GM18498 (cell line): ENCODE measurements around the gene MILR1.
"Not testable (repeated sequence)": the region's sequence is repeated elsewhere in the genome, so short reads cannot be mapped to it uniquely, and the experiment has no call there.

ENCODE experiments used
- ATAC-seq: cut with Tn5 transposase; IDR thresholded peaks from one replicate; pipeline ENCODE4 v1.9.1; 2021; ENCODE audit warnings: mild to moderate bottlenecking, moderate library complexity; ENCODE audit not compliant: unreplicated experiment

MILR1 gene

GRCh38 chr17:64470625-64471024 lies 21.7 kb downstream of the MILR1 start:
- no peak for ATAC-seq

DNA sequence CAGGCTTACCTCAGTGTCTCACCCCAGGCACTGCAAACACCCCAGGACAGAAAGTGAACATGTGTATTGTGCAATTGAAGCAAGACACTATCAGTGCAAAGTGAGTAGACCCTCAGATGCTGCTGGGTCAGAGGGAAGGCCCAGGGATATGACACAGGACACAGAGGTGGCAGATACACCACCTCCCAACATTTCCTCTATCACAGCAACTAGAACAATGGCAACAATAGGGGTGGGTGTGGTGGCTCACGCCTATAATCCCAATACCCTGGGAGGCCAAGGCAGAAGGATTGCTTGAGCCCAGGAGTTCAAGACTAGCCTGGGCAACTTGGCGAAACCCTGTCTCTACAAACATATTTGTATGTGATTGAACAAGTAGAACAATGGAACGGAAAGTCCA lies 22.5 kb downstream of the MILR1 start:
- ATAC-seq = no peak

DNA sequence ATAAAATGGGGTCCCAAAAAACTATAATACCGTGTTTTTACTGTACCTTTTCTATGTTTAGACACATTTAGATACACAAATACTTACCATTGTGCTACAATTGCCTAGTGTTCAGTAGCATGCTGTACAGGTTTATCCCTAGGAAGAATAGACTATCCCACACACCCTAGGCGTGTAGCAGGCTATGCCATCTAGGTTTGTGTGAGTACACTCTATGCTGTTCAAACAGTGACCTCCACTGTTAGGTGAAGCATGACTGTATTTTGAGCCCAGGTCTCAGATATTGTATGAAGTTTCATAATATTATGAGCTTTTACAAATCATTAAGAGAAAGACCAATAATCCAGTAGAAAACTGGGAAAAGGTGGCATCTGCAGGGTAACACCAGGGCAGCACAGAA lies 23.6 kb downstream of the MILR1 start:
- ATAC-seq = no peak

GRCh38 chr17:64477849-64478248 lies 28.9 kb downstream of the MILR1 start:
- ATAC-seq = no peak

- ATAC-seq = no peak
Observed at GRCh38 chr17:64480951-64481350, 32.0 kb downstream of the MILR1 start.

DNA sequence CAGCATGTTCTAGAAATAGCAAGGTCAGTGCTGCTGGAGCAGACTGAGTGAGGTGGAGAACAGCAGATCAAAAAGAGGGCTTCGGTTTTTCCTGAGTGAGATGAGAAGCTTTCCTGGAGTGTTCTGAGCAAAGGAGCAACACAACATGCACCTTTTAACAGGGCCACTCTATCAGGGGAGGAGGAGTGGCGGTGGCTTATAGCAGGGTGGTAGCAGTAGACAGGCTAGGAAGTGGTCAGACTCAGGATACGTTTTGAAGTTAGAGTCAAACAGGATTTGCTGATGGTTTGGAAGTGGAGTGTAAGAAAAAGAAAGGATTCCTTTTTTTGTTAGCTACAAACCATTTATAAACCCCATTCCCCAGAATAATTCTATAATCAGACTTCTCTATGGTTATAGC lies 35.5 kb downstream of the MILR1 start:
- no peak for ATAC-seq

GRCh38 chr17:64488301-64488700 lies 39.4 kb downstream of the MILR1 start:
- no peak for ATAC-seq

GRCh38 chr17:64491034-64491860 lies 42.3 kb downstream of the MILR1 start:
- ATAC-seq = no peak

DNA sequence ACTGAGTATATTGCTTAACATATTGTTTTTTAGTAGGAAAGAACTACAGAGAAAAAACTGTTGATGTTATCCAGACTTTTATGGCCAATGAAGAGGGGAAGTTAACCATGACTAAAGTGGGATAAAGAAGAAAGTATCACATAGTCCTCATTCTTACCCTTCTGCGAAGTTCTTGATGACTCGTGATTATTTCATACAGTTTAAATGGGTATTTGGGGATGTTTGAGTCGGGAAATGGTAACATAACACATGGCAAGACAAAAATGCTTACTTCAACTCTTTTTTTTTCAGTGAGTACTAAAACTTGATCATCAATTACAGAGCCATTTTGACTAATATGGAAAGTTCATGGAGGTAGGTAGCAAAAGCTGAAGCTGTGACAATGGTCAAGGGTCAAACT lies 43.1 kb downstream of the MILR1 start:
- no peak for ATAC-seq

DNA sequence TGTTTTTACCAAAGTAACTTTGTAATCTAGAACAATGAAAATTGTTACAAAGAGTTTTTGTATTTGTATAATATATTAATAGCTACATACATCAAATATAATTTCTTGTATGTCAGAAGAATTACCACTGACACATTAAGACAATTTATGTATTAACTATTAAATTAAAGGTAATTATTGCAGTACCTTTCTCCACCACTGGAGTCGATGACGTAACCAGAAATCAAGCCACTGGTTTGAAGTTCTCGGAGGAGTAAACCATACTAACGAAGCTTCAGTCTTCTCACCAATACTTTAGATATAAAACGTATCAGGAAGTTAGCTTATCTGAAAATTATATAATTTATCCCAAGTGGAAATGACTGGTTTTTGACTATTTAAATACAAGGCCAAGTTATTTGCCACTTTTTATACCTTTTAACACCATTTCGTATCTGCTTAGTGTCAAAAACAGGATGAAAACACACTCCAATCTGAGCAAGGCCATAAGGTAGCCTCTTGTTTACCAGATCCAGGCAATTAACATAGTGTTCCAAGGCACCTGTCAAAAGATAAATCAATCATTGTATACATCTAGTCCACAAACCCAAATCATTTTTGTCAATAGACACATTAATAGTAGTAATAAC lies 43.7 kb downstream of the MILR1 start:
- no peak for ATAC-seq

DNA sequence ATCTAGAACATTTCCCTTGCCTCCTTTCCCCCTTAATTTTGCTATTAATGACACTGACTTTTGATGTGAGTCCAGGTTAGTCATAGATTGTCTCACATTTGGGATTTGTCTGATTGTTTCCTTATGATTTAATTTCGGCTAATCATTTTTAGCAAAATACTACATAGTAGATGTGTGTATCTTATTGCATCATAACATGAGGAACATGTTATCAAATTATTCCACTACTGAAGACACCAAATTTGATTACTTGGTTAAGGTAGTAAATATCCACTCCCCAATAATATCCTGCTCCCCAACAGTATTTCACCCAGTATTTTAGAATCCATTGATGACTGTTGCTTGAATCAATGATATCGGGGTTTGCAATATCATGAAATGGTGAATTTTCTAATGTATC lies 45.2 kb downstream of the MILR1 start:
- ATAC-seq = no peak

DNA sequence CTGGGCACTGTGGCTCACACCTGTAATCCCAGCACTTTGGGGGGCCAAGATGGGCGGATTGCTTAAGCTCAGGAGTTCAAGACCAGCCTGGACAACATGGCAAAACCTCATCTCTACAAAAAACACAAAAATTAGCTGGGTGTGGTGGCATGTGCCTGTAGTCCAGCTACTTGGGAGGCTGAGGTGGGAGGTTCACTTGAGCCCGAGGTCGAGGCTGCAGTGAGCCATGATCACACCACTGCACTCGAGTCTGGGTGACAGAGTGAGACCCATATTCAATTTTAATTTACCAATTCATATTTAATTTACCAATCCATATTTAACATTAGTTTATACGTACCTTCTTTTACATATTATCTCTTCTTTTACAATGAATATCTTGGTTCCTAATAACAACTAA lies 46.4 kb downstream of the MILR1 start:
- not testable (repeated sequence) for ATAC-seq

- no peak for ATAC-seq
Observed at GRCh38 chr17:64496348-64496785, 47.5 kb downstream of the MILR1 start.

- ATAC-seq = peak; percentile 85
Observed at GRCh38 chr17:64496786-64497564, 48.1 kb downstream of the MILR1 start, which contains the start of gene POLG2. TSS of gene POLG2 (minus strand) at chr17:64497054. CDS start at chr17:64496968, 86 bp downstream.

GRCh38 chr17:64497565-64498035 lies 48.7 kb downstream of the MILR1 start:
- no peak for ATAC-seq

GRCh38 chr17:64498308-64499203 lies 49.6 kb downstream of the MILR1 start:
- ATAC-seq = no peak

GRCh38 chr17:64499805-64500486 lies 51.0 kb downstream of the MILR1 start:
- ATAC-seq = no peak

GRCh38 chr17:64500487-64500859 lies 51.6 kb downstream of the MILR1 start:
- no peak for ATAC-seq

GRCh38 chr17:64500862-64501765 lies 52.2 kb downstream of the MILR1 start:
- ATAC-seq = no peak
